ENCODE measurements around the gene PON3. TPM values are rescaled to one million over a fixed set of nuclear protein-coding genes. Genes with fewer than 3 reads are reported as not detected.

The PON3 gene
- total and polyA plus RNA-seq, 2 of the 13 experiments (the other 11 are each of a cell fraction or from before 2014, with no cell fraction given) = 23.6 to 37.8 TPM

GRCh38 chr7:95434557-95435421 is 38.6 kb upstream of the PON3 start, which contains the start of gene PON2 (continued):
- TF ChIP-seq ISL2 (CRISPR knock-in tag; IDR thresholded peaks at IDR 0.05) (0 out of 2 replicates have a peak, but pooled peaks have one; percentile 63), IRF2 (CRISPR knock-in tag; IDR thresholded peaks at IDR 0.05) (peak; percentile 48), ATF7-NPFF (CRISPR knock-in tag; IDR thresholded peaks at IDR 0.05; ENCODE audit: low read depth) (peak; percentile 94), THAP9 (CRISPR knock-in tag; IDR thresholded peaks at IDR 0.05; ENCODE audit: borderline replicate concordance) (no peak), ARHGAP35 (CRISPR knock-in tag; IDR thresholded peaks at IDR 0.05; ENCODE audit: borderline replicate concordance) (no peak), RARA (CRISPR knock-in tag; IDR thresholded peaks at IDR 0.05) (no peak; the same call in none of the 2 replicates), ZNF552 (CRISPR knock-in tag; IDR thresholded peaks at IDR 0.05; ENCODE audit: borderline replicate concordance) (no peak), ZNF414 (CRISPR knock-in tag; IDR thresholded peaks at IDR 0.05) (0 out of 2 replicates have a peak, but pooled peaks have one; percentile 68), PATZ1 (CRISPR knock-in tag; IDR thresholded peaks at IDR 0.05) (peak; percentile 97), JUN (CRISPR knock-in tag; IDR thresholded peaks at IDR 0.05) (no peak; the same call in 1 of the 2 replicates), ZNF224 (CRISPR knock-in tag; IDR thresholded peaks at IDR 0.05) (peak; percentile 85; the same call in 1 of the 2 replicates), IKZF1 (IDR thresholded peaks at IDR 0.05) (no peak), KMT2A (CRISPR knock-in tag; IDR thresholded peaks at IDR 0.05) (peak; percentile 91), CHCHD3 (CRISPR knock-in tag; IDR thresholded peaks at IDR 0.05) (no peak), NFIB (CRISPR knock-in tag; IDR thresholded peaks at IDR 0.05; ENCODE audit: borderline replicate concordance) (no peak), IKZF4 (CRISPR knock-in tag; IDR thresholded peaks at IDR 0.05; ENCODE audit: borderline replicate concordance, low read depth, not compliant biosample characterization) (peak; percentile 71), AHDC1 (CRISPR knock-in tag; IDR thresholded peaks at IDR 0.05; ENCODE audit: borderline replicate concordance) (no peak; the same call in 1 of the 2 replicates)

Measured in HepG2 (cell line).